Germinal center (tissue), 1 donor: ENCODE results near the gene ALOX5AP.

Experiments
- DNase-seq: peaks from one replicate; pipeline ENCODE4 v3.0.0; 2012; ENCODE audit warnings: mixed read lengths, low spot score

The ALOX5AP gene

GRCh38 chr13:30714629-30715371, 20.5 kb upstream of the ALOX5AP start:
- no peak for DNase-seq

GRCh38 chr13:30715372-30715756, 20.0 kb upstream of the ALOX5AP start:
- no peak for DNase-seq

DNA sequence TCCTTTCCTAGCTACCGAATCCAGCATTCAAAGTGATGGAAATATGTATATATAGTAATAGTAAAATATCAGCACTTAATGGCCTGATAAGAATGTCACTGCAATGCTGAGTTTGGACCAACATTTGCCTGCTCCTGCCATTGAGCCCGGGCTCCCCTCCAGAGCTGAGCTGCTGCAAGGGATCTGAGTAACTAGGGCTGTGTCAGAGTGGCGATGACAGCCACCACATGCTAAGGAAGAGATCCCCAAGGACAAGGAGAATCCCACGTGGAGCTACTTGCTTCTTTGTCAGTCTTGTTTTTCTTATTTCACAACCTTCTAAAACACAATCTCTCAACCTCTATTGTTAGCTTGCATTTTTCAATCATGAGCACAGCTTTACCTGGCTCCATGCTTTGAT, 19.5 kb upstream of the ALOX5AP start:
- no peak for DNase-seq

DNA sequence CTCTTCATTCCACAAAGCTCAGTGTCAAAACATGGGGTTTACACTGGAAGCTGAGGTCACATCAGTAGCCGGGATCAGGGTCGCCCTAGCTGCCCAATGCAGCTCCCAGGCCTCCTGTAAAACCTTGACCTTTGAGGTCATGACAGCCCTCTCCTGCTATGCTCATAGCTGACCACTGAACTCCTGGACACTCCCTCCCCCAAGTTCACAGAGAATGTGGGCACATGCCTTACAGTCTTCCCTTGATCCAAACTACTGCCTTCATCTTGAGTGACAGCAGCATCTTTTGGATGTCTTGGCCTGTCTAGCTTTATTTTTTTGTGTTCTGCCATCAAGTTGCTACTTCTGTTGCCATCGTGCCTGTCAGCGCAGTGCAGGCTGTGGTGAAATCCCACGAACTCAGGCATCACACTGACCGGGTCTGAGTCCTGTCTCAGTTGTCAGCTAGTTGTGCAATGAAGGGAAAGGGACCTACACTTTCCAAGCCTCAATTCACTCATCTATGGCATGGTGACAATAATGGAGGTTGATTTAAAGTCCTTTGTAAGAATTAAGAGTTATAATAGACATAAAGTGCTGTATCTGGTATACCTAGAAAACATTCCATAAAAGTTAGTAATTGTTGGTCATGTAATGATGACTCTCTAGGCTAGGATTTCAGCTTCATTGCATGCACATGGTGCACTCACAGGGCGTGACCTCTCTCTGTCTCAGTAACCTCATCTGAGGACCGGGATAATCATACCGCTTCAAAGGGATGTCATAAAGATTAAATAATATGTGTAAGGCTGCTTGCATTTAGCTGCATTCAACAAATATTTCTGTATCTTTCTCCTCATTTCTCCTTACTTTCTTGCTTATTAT, 16.4 kb upstream of the ALOX5AP start:
- no peak for DNase-seq

DNA sequence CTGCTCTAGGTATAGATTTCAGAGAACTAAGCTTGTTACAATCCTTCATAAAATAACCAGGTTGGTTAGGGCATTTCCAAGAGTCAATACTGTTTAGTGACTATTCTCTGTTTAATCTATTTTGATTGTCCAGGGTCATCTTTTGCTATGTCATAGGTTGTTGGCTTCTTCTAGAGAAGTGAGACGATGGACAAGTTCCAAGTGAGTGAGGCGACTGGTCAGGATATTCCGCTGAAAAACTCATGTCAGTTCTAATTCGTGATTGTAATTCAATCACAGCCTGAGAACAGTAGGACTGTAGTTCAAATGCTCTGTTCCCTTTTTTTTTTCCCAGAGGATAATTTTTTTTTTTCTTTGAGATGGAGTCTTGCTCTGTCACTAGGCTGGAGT, 15.8 kb upstream of the ALOX5AP start:
- DNase-seq, result no peak

GRCh38 chr13:30720172-30720869, 15.0 kb upstream of the ALOX5AP start:
- peak; percentile 62 for DNase-seq

DNA sequence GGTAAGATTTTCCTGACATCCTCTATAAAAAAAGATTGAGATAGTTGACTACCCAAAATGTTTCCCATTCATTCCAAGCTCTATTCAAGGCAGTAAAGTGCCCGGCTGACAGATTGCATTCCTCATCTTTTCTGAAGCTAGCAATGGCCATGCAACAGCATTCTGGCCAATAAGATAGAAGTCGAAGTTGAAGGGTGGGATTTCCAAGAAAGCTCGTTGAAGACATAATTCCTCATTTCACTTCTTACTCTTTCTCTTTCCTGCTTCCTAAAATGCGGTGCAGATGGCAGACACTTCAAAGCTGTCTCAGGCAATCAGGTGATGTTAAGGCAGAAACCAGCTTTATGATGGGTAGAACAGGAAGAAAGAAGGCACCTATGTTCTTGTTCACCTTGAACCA, 13.4 kb upstream of the ALOX5AP start:
- DNase-seq, result no peak

- DNase-seq, result no peak
Measured at GRCh38 chr13:30722361-30722760, 13.0 kb upstream of the ALOX5AP start.

DNA sequence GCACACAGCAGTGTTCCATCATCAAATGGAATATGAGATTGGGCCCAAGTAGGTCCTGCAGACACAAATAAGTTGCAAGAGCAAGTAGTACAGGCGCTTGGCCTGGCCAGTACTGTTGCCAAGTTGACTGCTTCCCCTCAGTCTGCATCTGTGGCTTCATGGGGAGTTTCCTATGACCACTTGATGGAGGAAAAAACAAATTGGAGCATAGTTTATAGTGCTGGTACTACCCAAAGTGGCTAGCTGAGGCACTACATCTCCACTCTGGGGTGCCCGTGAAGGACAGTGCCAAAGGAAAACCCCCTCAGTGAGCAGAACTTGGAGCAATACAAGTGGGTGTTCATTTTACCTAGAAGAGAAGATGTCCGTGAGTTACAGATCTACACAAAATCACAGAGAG, 10.6 kb upstream of the ALOX5AP start:
- DNase-seq, result no peak

DNA sequence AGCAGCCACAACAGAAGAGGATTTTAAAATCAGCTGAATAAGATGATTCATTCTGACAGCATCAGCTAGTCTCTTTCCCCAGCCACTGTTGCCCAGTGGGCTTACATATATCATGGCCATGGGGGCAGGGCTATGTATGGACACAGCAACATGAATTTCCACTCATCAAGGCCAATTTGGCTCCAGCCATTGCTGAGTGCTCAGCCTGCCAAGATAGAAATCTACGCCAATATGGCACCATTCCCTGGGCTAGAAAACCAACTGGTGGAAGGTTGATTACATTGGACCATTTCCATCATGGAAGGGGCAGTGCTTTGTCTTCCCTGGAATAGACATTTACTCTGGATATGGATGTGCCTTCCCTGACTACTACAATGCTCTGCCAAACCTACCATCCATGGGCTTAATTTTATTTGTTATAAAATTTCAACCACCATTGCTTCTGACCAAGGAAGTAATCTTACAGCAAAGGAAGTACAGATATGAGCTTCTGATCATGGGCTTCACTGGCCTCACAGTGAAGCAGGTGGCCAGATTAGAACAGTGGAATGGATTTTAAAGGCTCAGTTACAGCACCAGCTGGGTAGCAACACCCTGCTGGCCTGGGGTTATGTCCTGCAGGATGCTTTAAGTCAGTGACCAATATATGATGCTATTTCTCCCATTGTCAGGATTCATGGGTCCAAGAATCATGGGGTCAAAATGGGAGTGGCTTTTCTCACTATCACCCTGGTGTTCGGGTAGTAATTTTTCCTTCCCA, 9.8 kb upstream of the ALOX5AP start:
- DNase-seq, result no peak

DNA sequence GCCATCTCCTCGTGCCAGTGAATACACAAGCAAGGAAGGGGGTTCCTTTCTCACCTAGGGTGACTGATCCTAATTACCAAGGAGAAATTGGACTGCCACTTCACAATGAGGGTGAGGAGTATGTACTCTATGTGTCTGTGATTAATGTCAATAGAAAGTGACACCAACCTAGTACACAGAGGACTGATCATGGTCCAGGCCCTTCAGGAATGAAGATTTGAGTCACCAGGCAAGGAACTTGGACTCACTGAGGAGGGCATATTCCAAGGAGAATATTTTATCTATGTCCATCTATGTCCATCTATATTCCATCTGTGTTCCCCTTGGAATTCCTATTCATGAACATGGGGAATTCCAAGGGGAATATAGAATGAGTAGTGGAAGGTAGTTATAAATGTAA, 9.2 kb upstream of the ALOX5AP start:
- no peak for DNase-seq

- DNase-seq, result no peak
Measured at GRCh38 chr13:30727491-30728355, 7.6 kb upstream of the ALOX5AP start.

DNA sequence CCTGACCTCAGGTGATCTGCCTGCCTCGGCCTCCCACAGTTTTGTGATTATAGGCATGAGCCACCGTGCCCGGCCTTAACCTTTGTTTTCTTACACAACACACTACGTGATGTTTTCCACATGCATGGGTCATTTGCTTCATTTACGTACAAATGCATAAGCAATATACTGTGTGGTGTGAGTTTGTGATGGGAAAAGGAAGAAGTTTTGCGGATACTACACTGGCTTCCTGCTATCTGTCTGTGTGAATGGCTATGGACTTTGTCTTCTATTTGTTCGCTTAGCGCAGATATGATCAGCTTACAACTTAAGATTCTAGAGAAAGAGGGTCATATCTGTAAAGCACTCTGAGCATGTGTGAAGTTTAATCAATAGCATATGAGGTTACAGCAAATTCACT, 5.5 kb upstream of the ALOX5AP start:
- DNase-seq, result no peak

- DNase-seq, result no peak
Measured at GRCh38 chr13:30730526-30730925, 4.8 kb upstream of the ALOX5AP start.

GRCh38 chr13:30731361-30732045, 3.8 kb upstream of the ALOX5AP start:
- no peak for DNase-seq

DNA sequence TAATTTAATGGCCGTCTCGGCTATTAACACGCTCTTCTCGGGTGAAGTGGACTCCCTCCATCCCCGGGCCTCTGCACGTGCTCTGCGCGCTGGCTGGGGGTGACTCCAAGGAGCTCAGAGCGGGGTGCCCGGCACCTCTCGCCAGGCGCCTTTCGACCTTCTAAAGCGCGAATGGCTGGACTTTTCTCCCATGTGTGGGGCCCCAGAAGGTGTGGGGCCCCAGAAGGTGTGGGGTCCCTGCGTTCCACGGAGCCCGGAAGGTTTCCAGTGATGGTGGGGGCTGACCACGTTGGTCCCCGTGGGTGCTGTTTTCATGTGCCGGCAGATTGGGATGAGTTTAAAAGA, 3.3 kb upstream of the ALOX5AP start:
- no peak for DNase-seq

GRCh38 chr13:30734439-30734838, 904 bp upstream of the ALOX5AP start:
- DNase-seq, result no peak

- DNase-seq, result no peak
Measured at GRCh38 chr13:30735872-30736175, 481 bp downstream of the ALOX5AP start.

GRCh38 chr13:30736461-30737320, 1.3 kb downstream of the ALOX5AP start:
- no peak for DNase-seq
